ENCODE measurements around the gene SERGEF.

DNA sequence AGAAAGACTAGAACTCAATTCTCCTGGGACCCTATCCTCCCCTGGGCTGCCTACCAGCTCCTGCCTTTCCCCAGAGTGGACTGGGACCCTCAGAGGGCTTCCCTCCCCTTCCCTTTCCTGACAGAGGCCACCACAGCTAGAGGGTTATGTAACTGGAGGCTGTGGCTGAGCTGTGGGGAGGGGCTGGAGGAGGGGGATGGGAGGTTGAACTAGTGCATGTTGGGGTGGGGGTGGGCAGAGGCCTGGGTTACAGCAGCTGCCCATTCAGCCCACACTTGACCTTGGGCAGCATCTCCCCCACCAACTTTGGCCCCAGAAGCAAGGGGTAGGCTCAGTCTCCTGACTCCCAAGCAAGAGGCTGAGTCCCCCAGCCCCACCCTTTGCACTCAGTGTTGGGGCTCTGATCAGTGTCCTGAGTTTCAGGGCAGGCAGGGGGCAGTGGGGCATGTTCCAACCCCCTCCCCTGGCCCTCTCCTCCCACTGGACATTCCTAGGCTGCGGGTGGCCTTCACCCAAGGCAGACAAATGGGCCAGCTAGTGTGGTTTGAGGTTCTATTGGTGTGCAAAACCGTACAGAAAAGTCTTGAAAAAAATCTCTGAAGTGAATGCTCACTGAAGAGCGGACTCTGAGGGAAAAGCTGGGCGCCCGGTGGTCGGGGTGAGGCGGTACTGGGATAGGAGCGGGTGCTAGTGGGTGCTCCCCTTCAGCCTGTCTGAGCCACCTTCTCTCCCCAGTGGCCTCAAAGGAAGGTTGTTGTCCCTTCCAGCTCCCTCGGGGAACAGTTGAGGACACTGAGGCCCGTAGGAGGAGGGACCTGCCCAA lies 274.5 kb downstream of the SERGEF start:
- TF ChIP-seq, protein P1, sequence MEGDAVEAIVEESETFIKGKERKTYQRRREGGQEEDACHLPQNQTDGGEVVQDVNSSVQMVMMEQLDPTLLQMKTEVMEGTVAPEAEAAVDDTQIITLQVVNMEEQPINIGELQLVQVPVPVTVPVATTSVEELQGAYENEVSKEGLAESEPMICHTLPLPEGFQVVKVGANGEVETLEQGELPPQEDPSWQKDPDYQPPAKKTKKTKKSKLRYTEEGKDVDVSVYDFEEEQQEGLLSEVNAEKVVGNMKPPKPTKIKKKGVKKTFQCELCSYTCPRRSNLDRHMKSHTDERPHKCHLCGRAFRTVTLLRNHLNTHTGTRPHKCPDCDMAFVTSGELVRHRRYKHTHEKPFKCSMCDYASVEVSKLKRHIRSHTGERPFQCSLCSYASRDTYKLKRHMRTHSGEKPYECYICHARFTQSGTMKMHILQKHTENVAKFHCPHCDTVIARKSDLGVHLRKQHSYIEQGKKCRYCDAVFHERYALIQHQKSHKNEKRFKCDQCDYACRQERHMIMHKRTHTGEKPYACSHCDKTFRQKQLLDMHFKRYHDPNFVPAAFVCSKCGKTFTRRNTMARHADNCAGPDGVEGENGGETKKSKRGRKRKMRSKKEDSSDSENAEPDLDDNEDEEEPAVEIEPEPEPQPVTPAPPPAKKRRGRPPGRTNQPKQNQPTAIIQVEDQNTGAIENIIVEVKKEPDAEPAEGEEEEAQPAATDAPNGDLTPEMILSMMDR (IDR thresholded peaks at IDR 0.05 in 4 of 5, conservative IDR thresholded peaks at IDR 0.05 in 1 of 5): no peak
- no peak for TF ChIP-seq POLR2A (IDR thresholded peaks at IDR 0.05)
